Metanephros (tissue), 2 donors: ENCODE measurements around the gene WAS. TPM values are rescaled to one million over a fixed set of nuclear protein-coding genes. Genes with fewer than 3 reads are reported as not detected.

Experiments used
- small RNA-seq: library from RNA; depleted of rRNA; stranded (forward); fragments of <200 nt; gene quantifications from one replicate; pipeline ENCODE3, GENCODE V24; 2014; ENCODE audit warnings: low replicate concordance
- total RNA-seq: library from RNA; depleted of rRNA; stranded (reverse); fragments of >200 nt; gene quantifications from one replicate; pipeline ENCODE4 v1.2.3, GENCODE V29; 2014

WAS gene
- 6.4 TPM for total RNA-seq

DNA sequence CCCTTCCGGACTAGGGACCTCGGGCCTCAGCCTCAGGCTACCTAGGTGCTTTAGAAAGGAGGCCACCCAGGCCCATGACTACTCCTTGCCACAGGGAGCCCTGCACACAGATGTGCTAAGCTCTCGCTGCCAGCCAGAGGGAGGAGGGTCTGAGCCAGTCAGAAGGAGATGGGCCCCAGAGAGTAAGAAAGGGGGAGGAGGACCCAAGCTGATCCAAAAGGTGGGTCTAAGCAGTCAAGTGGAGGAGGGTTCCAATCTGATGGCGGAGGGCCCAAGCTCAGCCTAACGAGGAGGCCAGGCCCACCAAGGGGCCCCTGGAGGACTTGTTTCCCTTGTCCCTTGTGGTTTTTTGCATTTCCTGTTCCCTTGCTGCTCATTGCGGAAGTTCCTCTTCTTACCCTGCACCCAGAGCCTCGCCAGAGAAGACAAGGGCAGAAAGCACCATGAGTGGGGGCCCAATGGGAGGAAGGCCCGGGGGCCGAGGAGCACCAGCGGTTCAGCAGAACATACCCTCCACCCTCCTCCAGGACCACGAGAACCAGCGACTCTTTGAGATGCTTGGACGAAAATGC lies at the start of gene WAS:
Gene WAS, plus strand, starts transcription at position 389 of the 572 bp plus-strand sequence. Its CDS starts 55 bp downstream, at position 444.

DNA sequence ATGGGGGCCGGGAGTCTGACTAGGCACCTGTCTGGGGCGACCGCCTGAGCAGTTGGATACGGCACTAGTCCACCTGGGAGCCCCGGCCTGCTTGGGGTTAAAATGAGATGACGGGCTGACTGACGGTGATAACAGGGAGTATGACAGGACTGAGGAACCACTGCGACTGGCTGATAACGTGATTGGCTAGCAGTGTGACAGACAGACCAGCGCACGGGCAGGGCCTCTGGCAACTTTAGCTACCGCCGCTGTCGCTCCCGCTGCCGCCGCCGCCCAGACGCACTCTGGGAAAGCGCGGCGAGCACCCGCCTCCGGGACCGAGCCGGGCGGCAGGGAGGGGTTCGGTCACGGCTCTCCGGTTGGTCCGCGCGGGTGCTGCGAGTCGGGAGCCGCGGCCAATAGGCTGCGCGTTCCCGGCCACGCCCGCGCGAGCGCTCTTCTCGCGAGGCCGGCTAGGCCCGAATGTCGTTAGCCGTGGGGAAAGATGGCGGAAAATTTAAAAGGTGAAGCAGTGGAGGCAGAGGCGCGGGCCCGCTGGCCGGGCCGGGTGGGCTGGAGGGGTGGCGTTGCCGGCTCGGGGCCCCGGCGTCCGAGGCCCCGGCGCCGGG lies 12.8 kb downstream of the WAS start, which contains the start of gene SUV39H1:
Gene SUV39H1, plus strand, starts transcription at position 434 of the 608 bp plus-strand sequence. Its CDS starts 51 bp downstream, at position 485.

Small RNAs within 50 kb of the gene (small RNA-seq; reads per million reads assigned to genes)
- gene RNU6-1056P, result not detected

Other genes with a start within 250 kb of the WAS start
- gene SLC38A5, start 213.5 kb upstream of the WAS start, total RNA-seq, result 4.8 TPM
- 29.7 TPM for gene FTSJ1, start 207.6 kb upstream of the WAS start, total RNA-seq
- 7.4 TPM for gene PORCN, start 174.8 kb upstream of the WAS start, total RNA-seq
- 44.4 TPM for gene EBP, start 162.0 kb upstream of the WAS start, total RNA-seq
- gene TBC1D25, start 144.1 kb upstream of the WAS start, total RNA-seq, result 8.5 TPM
- gene RBM3, start 109.3 kb upstream of the WAS start, total RNA-seq, result 138 TPM
- gene WDR13, start 86.3 kb upstream of the WAS start, total RNA-seq, result 115 TPM
- gene SUV39H1, start 12.9 kb downstream of the WAS start, total RNA-seq, result 3.7 TPM
- gene GLOD5, start 77.9 kb downstream of the WAS start, total RNA-seq, result 0.76 TPM
- 0.58 TPM for gene GATA1, start 102.8 kb downstream of the WAS start, total RNA-seq
- 91.3 TPM for gene HDAC6, start 118.3 kb downstream of the WAS start, total RNA-seq
- not detected for gene ERAS, start 142.7 kb downstream of the WAS start, total RNA-seq
- 38.5 TPM for gene PCSK1N, start 151.8 kb downstream of the WAS start, total RNA-seq
- 33.0 TPM for gene TIMM17B, start 214.0 kb downstream of the WAS start, total RNA-seq
- 36.7 TPM for gene PQBP1, start 214.1 kb downstream of the WAS start, total RNA-seq
- gene SLC35A2, start 227.8 kb downstream of the WAS start, total RNA-seq, result 22.4 TPM
- gene PIM2, start 235.2 kb downstream of the WAS start, total RNA-seq, result 9.3 TPM